Fibroblast of skin of right quadriceps (primary cell): ENCODE data around the gene UBAP2L.
"Not testable (repeated sequence)": the region's sequence is repeated elsewhere in the genome, so short reads cannot be mapped to it uniquely, and the experiment has no call there.

Experiments used
- DNase-seq: peaks from one replicate; pipeline ENCODE4 v3.0.0-alpha.2; 2013

Gene UBAP2L

DNA sequence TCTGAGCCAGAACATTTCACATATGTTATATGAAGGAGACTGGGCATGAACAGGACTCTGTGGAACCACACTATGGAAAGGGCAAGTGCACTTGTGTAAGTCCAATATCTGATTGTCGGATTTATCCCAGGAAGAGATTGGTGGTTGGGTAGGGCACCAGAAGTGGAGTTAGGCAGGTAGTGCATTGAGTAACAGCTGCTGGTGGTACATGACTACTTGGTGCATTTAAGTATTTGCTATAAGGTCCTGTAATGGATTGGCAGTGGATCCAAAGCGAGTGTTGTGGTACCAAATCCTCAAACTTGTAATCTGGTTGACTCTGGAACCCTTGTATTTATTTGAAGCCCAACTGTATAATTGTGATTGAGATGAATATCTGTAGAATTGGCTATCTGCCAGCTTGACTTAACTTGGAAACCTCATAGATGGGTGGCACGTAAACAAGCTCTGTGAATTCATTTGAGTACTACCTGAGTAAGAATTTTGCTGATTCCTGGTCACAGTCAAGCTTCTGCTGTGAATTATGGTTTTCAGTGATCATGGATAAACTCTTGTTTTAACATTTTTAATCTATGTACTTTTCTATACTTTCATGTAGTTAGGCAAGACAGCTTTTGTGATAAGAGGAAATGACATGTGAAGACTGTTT is 21.1 kb downstream of the UBAP2L start:
- no peak for DNase-seq

- DNase-seq: no peak
Observed at GRCh38 chr1:154253671-154254070, 32.9 kb downstream of the UBAP2L start.

- no peak for DNase-seq
Observed at GRCh38 chr1:154256686-154257085, 35.9 kb downstream of the UBAP2L start.

- no peak for DNase-seq
Observed at GRCh38 chr1:154258784-154259183, 38.0 kb downstream of the UBAP2L start.

DNA sequence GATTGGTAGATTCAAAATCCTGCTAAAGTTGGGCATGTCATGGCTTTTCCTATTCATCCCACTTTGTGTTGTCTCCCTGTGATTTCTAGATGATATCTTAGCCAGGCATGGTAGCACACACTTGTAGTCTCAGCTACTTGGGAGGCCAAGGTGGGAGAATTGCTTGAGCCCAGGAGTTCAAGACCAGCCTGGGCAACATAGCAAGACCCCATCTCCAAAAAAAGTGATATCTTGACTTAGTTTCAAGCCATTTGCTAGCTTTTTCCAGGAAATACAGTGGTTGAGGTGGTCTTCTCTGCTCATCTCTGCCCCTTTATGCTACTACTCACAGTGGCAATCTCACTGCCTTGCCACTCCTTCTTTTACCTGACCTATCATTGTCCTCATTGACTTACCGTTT is 39.4 kb downstream of the UBAP2L start:
- DNase-seq: no peak

DNA sequence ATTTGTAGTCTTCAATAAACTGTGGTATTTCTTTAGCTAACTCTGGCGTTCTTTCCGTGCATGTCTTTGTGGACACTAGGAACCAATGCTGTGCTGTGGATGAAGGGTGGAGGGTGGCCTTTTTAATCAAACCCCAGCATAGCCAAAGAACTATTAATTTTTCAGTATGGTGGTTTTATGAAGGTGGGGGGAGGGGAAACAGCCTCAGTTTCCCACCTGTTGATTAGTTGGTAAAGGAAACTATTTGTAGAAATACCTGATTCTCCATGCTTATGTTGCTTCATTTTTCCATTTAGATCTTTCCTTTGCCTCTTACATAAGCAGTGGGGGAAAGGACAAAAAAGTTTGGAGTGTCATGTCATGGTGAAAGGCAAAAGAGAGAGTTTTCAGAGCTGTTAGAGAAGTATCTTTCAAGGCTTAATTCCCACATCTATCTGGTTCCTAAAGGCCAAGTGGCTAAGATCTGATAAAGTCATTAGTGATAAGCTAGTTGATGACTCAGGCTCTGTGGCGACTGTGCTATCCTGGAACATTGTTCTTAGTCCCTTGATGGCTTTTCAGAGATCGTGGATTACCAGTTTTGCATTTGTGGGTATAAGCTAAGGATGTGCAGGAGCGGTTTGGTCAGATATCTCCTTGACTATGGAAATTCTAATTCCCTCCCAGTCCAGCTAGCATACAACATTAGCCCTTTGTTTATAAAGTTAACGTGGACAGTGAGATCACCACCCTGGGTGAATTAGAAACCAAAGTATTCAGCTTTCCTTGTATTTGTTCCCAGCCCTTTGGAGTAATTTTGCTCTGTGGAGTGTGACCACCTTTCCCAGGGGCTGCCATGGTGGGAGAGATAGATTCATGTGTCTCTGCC is 42.9 kb downstream of the UBAP2L start:
- DNase-seq: no peak

GRCh38 chr1:154264454-154264853 is 43.7 kb downstream of the UBAP2L start:
- DNase-seq: no peak

GRCh38 chr1:154265586-154265985 is 44.8 kb downstream of the UBAP2L start:
- DNase-seq: no peak

DNA sequence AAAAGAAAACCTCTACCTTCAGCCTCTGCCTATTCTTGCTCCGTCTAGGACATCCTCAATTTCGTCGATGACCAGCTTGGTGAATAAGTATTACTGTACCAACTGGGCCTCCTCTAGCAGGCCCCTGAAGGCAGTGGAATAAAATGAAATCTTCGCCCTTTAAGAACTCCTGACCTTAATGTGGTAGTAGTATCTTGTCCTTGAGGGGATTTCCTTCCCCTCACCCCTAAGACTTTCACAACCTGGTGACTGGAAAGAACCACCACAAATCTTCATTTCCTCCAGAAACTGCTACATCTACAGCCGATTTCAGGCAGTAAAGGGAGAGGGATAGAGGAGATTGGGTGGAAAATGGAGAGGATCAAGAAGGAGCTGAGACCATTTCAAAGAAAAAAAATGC is 50.1 kb downstream of the UBAP2L start:
- DNase-seq: no peak

GRCh38 chr1:154272217-154272998 is 51.7 kb downstream of the UBAP2L start, which contains the start of gene HAX1:
Gene HAX1 (plus strand): TSS chr1:154272629. CDS start chr1:154272724, 95 bp downstream.
- peak; percentile 96 for DNase-seq

DNA sequence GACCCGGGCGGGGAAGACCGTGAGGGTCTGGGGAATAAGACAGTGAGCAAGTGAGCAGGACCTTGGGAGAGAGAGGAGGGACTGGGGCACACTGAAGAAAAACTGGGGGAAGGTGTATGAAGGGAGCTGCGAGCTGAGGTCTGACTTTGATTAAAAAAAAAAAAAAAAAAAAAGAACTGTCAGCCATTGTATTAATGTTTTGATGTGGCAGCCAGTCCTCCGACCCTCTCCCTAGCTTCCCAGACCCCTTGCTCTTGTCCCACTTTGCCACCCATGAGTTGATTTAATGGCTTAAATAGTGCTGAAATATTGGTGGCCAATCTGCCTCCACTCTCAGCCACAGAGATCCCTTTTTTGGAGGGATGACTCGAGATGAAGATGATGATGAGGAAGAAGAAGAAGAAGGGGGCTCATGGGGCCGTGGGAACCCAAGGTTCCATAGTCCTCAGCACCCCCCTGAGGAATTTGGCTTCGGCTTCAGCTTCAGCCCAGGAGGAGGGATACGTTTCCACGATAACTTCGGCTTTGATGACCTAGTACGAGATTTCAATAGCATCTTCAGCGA is 52.3 kb downstream of the UBAP2L start:
- no peak for DNase-seq

DNA sequence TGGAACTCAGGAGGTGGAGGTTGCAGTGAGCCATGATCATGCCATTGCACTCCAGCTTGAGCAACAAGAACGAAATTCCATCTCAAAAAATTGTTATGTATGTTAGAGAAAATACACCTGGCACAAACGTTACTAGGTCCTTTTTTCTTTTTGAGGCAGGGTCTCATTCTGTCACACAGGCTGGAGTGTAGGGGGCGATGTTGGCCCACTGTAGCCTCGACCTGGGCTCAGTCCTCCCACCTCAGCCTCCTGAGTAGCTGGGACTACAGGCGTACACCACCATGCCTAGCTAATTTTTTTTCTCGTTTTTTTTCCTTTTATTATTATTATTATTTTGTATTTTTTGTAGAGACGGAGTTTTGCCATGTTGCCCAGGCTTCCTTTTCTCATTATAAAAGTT is 56.0 kb downstream of the UBAP2L start:
- no peak for DNase-seq

DNA sequence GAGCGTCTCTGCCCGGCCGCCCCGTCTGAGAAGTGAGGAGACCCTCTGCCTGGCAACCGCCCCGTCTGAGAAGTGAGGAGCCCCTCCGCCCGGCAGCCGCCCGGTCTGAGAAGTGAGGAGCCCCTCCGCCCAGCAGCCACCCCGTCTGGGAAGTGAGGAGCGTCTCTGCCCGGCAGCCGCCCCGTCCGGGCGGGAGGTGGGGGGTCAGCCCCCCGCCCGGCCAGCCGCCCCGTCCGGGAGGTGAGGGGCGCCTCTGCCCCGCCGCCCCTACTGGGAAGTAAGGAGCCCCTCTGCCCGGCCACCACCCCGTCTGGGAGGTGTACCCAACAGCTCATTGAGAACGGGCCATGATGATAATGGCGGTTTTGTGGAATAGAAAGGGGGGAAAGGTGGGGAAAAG is 66.8 kb downstream of the UBAP2L start:
- DNase-seq: not testable (repeated sequence)

GRCh38 chr1:154288661-154289060 is 67.9 kb downstream of the UBAP2L start:
- DNase-seq: no peak

- DNase-seq: no peak
Observed at GRCh38 chr1:154290921-154291320, 70.2 kb downstream of the UBAP2L start.

GRCh38 chr1:154295408-154296235 is 74.9 kb downstream of the UBAP2L start:
- no peak for DNase-seq

DNA sequence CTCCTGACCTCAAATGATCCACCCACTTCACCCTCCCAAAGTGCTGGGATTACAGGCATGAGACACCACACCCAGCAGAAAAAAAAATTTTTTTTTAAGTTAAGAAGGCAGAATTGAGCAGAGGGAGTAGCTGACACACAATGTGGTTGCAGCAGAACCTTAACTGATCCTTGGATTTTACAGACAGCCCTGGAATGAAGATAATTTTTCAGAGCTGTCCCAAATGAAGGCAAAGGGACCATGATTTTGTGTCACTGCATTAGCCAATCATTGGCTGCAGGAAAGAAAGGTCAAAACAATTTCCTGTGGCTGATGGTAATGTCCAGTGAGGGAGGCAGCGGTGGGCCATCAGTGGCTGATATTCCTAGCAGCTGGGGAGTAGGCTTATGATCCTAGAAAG is 80.8 kb downstream of the UBAP2L start:
- DNase-seq: no peak

- no peak for DNase-seq
Observed at GRCh38 chr1:154304664-154305337, 84.0 kb downstream of the UBAP2L start.

GRCh38 chr1:154306151-154306550 is 85.4 kb downstream of the UBAP2L start:
- no peak for DNase-seq

DNA sequence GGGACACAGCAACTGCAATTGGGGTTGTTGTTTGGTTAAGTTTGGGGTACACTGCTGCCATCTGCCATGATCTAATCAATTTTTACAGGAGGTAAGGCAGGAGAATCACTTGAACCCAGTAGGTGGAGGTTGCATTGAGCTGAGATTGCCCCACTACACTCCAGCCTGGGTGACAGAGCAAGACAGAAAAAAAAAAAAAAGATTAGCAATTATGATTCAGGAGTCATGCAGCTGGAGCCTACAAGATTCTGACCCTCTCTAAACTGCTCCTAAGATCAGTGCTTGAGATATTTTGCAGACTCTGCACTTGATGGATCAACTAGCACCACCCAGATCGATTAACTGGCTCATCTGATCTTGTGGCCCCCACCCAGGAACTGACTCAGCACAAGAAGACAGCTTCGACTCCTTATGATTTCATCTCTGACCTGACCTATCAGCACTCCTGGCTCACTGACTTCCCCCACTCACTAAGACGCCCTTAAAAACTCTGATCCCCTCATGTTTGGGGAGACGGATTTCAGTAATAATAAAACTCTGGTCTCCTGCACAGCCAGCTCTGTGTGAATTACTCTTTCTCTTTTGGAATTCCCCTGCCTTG is 87.0 kb downstream of the UBAP2L start:
- DNase-seq: not testable (repeated sequence)

GRCh38 chr1:154309136-154309535 is 88.4 kb downstream of the UBAP2L start:
- not testable (repeated sequence) for DNase-seq
